Measurements from ENCODE around the gene NFATC1. TPM values are rescaled to one million over a fixed set of nuclear protein-coding genes. Genes with fewer than 3 reads are reported as not detected.

The NFATC1 gene
- total RNA-seq, 1 donor = 23.9 TPM

- Histone ChIP-seq H3K9me3 (ENCODE audit: low read depth, low read length) (no peaks in the 10 kb centered on the region), H3K4me1 (ENCODE audit: insufficient read depth, low read length) (no peaks in the 10 kb centered on the region), H3K27me3 (ENCODE audit: insufficient read depth, low read length) (no peaks in the 10 kb centered on the region), H3K4me3 (ENCODE audit: low read length) (no peak overlapping the region)
These were observed 151.8 kb downstream of the NFATC1 start for GRCh38 chr18:79547413-79548076.

DNA sequence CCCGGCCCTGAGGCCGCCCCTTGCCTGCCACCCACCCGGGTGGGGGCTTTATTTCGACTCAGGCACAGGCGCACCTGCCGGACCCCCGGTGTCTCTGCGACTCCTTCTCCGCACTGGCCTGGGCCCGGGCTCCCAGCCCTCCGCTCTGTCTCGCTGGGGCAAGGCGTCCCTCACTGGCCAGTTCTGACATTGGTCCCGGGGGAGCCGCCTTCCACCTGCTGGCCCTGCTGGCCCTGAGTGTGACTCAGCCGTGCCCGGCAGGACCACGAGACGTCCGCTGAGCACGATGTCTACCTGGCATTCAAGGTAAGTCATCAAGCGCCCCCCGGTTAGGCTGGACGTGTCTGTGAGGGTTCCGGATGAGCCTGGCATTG, 152.3 kb downstream of the NFATC1 start:
- H3K4me3 ChIP-seq (ENCODE audit: low read length) = no peak overlapping the region
- H3K4me1 ChIP-seq (ENCODE audit: insufficient read depth, low read length) = no peaks in the 10 kb centered on the region
- H3K9me3 ChIP-seq (ENCODE audit: low read depth, low read length) = no peaks in the 10 kb centered on the region
- no peaks in the 10 kb centered on the region for H3K27me3 ChIP-seq (ENCODE audit: insufficient read depth, low read length)

DNA sequence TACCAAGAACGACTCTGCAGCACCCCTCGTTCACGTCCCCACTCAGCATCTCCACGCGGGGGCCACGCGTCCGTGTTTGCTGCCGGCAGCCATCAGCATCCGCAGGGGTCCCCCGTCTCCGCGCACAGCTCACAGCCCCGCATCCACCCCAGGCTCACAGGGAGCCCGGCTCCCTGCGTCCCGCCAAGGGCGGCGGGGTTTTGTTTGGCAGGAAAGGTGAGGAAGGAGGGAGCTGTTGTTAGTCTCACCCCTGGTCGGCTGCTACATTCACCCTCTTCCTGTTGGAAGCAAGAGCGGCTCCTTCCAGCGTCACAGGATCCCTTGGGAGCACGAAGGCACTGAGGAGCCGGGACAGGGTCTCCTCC, 152.9 kb downstream of the NFATC1 start:
- Histone ChIP-seq H3K27me3 (ENCODE audit: insufficient read depth, low read length) (no peaks in the 10 kb centered on the region), H3K9me3 (ENCODE audit: low read depth, low read length) (no peaks in the 10 kb centered on the region)

GRCh38 chr18:79548986-79549637, 153.4 kb downstream of the NFATC1 start:
- Histone ChIP-seq H3K4me1 (ENCODE audit: insufficient read depth, low read length) (no peaks in the 10 kb centered on the region), H3K9me3 (ENCODE audit: low read depth, low read length) (no peaks in the 10 kb centered on the region), H3K4me3 (ENCODE audit: low read length) (no peak overlapping the region), H3K27me3 (ENCODE audit: insufficient read depth, low read length) (no peaks in the 10 kb centered on the region)

More for the DNA sequence above, 152.9 kb downstream of the NFATC1 start:
- no peak overlapping the region for H3K4me3 ChIP-seq (ENCODE audit: low read length)
- H3K4me1 ChIP-seq (ENCODE audit: insufficient read depth, low read length) = no peaks in the 10 kb centered on the region

DNA sequence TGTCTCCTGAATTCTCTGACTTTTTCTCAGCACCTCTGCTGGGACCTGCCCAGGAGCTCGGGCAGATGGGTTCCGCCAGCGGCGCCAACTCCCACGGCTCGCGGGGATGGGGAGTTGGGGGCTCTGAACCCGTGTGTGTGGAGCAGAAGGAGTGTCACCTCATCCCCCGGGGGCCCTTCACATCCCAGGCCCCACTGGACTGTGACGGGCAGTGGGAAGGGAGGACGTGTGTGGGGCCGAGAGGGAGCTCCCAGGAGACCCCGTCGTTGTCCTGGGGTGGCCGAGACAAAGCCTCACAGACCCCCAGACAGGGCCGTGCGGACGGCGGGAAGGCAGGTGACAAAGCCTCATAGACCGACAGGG, 153.9 kb downstream of the NFATC1 start:
- no peaks in the 10 kb centered on the region for H3K9me3 ChIP-seq (ENCODE audit: low read depth, low read length)
- no peak overlapping the region for H3K4me3 ChIP-seq (ENCODE audit: low read length)
- no peaks in the 10 kb centered on the region for H3K4me1 ChIP-seq (ENCODE audit: insufficient read depth, low read length)
- H3K27me3 ChIP-seq (ENCODE audit: insufficient read depth, low read length) = no peaks in the 10 kb centered on the region

DNA sequence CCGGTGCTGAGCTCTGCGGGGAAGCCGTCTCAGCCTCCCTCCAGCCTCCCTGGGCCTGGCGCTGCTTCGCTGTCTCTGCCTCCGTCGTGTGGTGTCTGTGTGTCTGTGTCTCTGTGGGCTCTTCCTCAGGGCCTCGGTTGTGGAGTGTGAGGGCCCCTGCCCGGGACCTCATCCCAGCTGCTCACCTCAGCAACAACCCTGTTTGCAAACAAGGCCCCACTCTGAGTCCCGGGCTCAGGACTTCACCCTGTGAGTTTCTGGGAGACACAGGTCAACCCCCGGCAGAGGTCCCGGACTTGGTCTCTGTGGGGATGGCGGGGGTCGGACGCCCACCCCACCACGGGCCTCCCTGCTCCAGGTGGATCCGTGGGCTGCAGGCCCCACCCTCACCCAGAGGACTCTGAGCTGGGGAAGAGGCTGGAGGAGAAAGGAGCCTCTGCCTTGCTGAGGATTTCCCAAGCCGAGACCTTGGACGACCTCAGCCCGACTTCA, 156.5 kb downstream of the NFATC1 start:
- Histone ChIP-seq H3K27me3 (ENCODE audit: insufficient read depth, low read length) (no peaks in the 10 kb centered on the region), H3K9me3 (ENCODE audit: low read depth, low read length) (no peaks in the 10 kb centered on the region), H3K4me3 (ENCODE audit: low read length) (no peak overlapping the region), H3K4me1 (ENCODE audit: insufficient read depth, low read length) (no peaks in the 10 kb centered on the region)

DNA sequence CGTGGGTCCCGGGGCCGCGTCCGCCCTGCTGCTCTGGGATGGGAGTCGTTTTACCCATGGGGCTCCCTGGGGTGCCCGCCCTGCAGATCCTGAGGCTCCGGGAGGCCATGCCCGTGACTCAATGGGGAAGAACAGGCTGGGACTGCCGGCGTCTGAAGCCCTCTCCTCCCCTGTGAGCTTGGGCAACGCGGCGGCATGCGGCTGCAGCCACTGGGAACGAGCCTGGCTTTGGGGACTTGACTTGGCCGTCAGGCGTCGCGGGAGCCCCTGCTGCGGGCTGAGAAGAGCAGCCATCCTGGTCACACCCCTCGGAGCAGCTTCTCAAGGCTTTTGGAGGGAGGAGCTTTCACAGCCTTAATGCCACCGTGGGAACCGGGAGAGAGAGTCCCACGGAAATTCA, 157.0 kb downstream of the NFATC1 start:
- Histone ChIP-seq H3K9me3 (ENCODE audit: low read depth, low read length) (no peaks in the 10 kb centered on the region), H3K4me3 (ENCODE audit: low read length) (no peak overlapping the region), H3K4me1 (ENCODE audit: insufficient read depth, low read length) (no peaks in the 10 kb centered on the region), H3K27me3 (ENCODE audit: insufficient read depth, low read length) (no peaks in the 10 kb centered on the region)

DNA sequence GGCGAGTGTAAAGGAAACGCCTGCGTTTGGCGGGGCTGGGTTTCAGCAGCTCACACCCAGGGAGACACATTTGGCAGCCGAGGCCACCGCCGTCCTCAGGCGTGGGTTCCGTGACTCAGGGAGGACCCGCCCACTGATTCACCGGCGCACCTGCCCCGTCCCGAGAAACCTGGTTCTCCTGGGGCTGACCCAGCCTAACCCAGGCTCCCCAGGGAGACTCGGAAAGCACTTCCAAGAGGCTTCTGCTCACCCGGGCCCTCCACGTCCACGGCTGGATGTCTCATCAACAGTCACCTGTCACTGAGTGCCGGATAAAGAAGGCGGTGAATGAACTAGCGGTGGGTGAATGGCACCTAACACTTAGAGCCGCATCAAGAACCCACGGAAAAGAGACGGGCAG, 157.4 kb downstream of the NFATC1 start:
- H3K9me3 ChIP-seq (ENCODE audit: low read depth, low read length) = no peaks in the 10 kb centered on the region
- H3K4me3 ChIP-seq (ENCODE audit: low read length) = no peak overlapping the region
- H3K27me3 ChIP-seq (ENCODE audit: insufficient read depth, low read length) = no peaks in the 10 kb centered on the region
- no peaks in the 10 kb centered on the region for H3K4me1 ChIP-seq (ENCODE audit: insufficient read depth, low read length)

GRCh38 chr18:79553696-79554095, 158.0 kb downstream of the NFATC1 start:
- Histone ChIP-seq H3K4me3 (ENCODE audit: low read length) (no peak overlapping the region), H3K9me3 (ENCODE audit: low read depth, low read length) (no peaks in the 10 kb centered on the region), H3K27me3 (ENCODE audit: insufficient read depth, low read length) (no peaks in the 10 kb centered on the region), H3K4me1 (ENCODE audit: insufficient read depth, low read length) (no peaks in the 10 kb centered on the region)

DNA sequence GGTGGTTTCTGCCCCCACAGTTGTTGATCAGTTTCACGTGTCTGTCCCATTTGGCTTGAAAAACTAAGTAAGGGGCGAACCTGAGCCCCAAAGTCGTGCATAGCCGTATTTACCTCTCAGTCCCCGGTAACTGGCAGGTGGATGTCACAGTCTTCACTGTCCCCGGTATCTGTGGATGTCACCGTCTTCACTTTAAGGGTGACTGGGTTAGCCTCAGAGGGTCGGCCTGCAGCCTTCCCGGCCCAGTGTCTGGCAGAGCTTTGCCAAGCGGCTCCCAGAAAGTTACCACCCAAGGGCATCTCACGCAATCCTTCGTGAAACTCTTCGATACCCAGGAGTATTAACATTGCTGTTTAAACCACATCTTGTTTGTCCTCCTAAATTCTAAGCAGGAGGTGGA, 158.6 kb downstream of the NFATC1 start:
- H3K27me3 ChIP-seq (ENCODE audit: insufficient read depth, low read length) = no peaks in the 10 kb centered on the region
- H3K9me3 ChIP-seq (ENCODE audit: low read depth, low read length) = no peaks in the 10 kb centered on the region
- H3K4me1 ChIP-seq (ENCODE audit: insufficient read depth, low read length) = no peaks in the 10 kb centered on the region
- no peak overlapping the region for H3K4me3 ChIP-seq (ENCODE audit: low read length)

DNA sequence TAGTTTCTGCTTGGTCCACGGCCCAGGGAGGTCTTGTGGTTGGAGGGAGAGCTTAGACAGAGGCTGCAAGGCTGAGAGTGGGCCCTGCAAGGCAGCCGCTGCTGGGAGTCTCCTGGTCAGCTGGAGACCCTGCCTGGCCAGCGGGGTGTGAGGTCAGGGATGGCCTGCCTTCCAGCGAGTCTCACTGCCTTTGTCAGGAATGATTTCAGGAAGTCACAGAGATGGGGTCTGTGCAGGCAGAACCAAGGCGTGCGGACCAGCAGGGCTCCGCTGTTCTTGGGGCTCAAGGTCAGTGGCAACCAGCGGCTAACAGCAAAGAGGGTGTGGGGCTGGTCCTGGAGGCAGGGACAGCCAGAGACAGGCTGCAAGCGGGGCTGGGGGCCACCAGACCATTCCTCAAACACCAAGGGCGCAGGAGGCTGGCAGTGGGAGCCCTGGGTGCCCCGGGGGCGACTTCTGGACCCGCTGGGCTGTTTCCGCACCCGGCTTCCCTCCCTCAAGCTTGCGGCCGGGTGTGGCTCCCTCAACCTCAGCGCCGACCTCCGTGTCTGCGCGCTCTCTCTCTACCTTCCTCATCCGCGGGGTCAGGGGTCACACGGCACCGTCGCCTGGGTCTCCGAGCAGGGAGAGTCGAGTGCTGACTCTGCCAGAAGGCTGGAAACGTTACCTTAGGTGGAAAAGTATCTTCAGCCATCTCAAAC, 159.4 kb downstream of the NFATC1 start:
- Histone ChIP-seq H3K27me3 (ENCODE audit: insufficient read depth, low read length) (no peaks in the 10 kb centered on the region), H3K4me3 (ENCODE audit: low read length) (no peak overlapping the region), H3K9me3 (ENCODE audit: low read depth, low read length) (no peaks in the 10 kb centered on the region), H3K4me1 (ENCODE audit: insufficient read depth, low read length) (no peaks in the 10 kb centered on the region)

DNA sequence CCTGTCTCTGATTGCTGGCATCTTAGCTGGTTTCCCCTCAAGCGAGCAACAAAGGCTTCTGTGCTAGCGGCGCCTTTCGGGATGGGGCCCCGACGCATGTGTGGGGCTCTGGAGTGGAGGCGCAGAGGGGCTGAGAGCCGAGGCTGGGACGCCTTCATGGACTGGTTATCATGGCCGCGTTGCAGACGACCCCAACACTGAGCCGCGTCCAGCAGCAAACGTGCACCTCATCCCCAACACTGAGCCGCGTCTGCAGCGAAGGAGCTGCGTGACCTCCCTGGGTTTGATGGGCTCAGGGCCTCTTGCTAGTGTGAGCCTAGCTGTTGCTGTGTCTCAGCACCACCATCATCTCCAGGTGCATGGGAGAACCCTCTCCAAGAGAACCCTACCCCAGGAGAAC, 160.2 kb downstream of the NFATC1 start:
- Histone ChIP-seq H3K4me1 (ENCODE audit: insufficient read depth, low read length) (no peaks in the 10 kb centered on the region), H3K9me3 (ENCODE audit: low read depth, low read length) (no peaks in the 10 kb centered on the region), H3K4me3 (ENCODE audit: low read length) (no peak overlapping the region), H3K27me3 (ENCODE audit: insufficient read depth, low read length) (no peaks in the 10 kb centered on the region)

DNA sequence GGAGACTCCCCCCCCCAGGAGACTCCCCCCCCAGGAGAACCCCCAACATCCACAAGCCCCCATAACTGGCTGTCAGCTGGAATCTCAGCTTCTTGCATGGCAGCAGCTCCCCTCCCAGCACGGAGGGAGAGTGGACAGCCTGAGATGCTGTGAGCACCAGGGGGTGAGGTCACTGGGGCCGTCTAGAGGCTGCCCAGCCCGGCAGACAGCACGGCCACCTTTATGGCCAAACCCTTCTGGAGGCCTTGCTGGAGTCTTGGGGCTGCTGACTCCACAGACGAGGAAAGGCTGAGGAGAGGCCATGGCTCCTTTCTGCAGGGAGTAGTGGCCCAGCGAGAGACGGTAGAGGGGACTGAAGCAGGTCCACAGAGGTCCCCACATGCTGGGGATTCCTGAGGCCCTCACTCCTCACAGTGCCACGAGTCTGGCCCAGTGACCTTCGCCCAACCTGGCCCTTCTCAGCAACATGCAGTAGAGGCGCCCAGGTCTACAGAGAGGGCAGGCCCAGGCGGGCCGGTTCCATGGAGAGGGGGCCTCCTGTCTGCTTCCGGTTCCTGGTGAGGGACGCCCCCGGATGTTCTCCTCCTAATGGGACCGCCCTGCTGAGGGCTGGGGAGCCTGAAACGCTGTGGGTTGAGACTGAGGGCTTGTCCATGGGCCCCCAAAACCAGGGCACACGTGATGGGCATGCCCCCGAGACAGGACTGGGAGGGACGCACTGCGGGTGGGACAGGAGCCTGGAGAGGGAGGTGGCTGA, 161.3 kb downstream of the NFATC1 start:
- no peaks in the 10 kb centered on the region for H3K27me3 ChIP-seq (ENCODE audit: insufficient read depth, low read length)
- no peaks in the 10 kb centered on the region for H3K9me3 ChIP-seq (ENCODE audit: low read depth, low read length)
- no peak overlapping the region for H3K4me3 ChIP-seq (ENCODE audit: low read length)
- H3K4me1 ChIP-seq (ENCODE audit: insufficient read depth, low read length) = no peaks in the 10 kb centered on the region

DNA sequence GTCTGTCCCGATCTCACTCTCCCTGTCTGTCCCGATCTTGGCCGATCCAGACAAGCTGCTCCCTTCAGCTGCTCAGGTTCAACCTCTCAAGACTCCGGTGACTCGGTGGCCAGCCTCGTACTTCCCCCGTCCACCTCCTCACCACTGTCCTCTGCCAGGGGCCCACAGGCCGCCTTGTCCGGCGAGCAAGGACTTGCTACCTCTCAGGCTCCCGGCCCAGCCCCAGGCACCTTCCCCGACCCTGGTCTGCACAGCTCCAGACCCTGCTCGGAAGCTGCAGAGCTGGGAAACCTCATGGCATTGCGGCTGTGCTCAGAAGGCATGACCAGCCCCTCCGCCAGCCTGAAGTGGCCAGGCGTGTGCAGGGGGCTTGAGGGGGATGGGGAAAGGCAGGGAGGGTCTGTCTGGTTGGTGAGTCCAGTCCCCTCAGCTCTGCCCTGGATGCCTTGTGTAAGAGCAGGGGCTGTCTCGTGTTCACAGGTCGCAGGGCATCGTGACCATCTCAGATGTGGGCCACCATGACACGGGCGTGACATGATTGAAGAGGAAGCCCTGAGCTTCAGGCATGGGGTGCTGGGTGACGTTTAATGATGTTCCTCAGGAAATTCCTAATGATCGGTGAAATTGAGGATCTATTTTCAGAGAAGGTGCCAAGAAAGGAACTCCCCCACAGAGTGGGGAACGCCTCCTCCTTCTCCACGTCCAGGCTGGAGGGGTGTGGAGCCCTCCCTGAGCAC, 162.6 kb downstream of the NFATC1 start:
- Histone ChIP-seq H3K4me1 (ENCODE audit: insufficient read depth, low read length) (no peaks in the 10 kb centered on the region), H3K27me3 (ENCODE audit: insufficient read depth, low read length) (no peaks in the 10 kb centered on the region), H3K9me3 (ENCODE audit: low read depth, low read length) (no peaks in the 10 kb centered on the region), H3K4me3 (ENCODE audit: low read length) (no peak overlapping the region)

Measured in mononuclear cell (primary cell).